Activated naive CD8-positive, alpha-beta T cell treated with anti-CD3 and anti-CD28 coated beads for 36 hours (primary cell): ENCODE results near the gene ELOVL6. TPM values are rescaled to one million over a fixed set of nuclear protein-coding genes. Genes with fewer than 3 reads are reported as not detected.
A peak's percentile ranks its signal among the peaks of the same experiment; 100 is the strongest.
"Not testable (repeated sequence)": the region's sequence is repeated elsewhere in the genome, so short reads cannot be mapped to it uniquely, and the experiment has no call there.

ENCODE experiments used
- DNase-seq: peaks from one replicate; pipeline ENCODE4 v3.0.0; 2021
- H3K27ac Mint-ChIP-seq: one replicate; pipeline ENCODE4 v1.8.0; 2022; ENCODE audit warnings: mild to moderate bottlenecking, moderate library complexity, mixed read lengths
- H3K27me3 Mint-ChIP-seq: one replicate; pipeline ENCODE4 v1.8.0; 2022; ENCODE audit warnings: mild to moderate bottlenecking, mixed read lengths
- H3K36me3 Mint-ChIP-seq: one replicate; pipeline ENCODE4 v1.8.0; 2021; ENCODE audit warnings: mild to moderate bottlenecking, mixed read lengths
- H3K4me1 Mint-ChIP-seq: one replicate; pipeline ENCODE4 v1.8.0; 2021; ENCODE audit warnings: mixed read lengths
- H3K4me3 Mint-ChIP-seq: one replicate; pipeline ENCODE4 v1.8.0; 2022; ENCODE audit warnings: mild to moderate bottlenecking, moderate library complexity, mixed read lengths
- H3K9me3 Mint-ChIP-seq: one replicate; pipeline ENCODE4 v1.8.0; 2022; ENCODE audit warnings: mixed read lengths
- total RNA-seq, 2 experiments: library from RNA; stranded (reverse); gene quantifications; one replicate each; pipeline ENCODE4 v1.2.3, GENCODE V29; 2021

ELOVL6 gene, protein sequence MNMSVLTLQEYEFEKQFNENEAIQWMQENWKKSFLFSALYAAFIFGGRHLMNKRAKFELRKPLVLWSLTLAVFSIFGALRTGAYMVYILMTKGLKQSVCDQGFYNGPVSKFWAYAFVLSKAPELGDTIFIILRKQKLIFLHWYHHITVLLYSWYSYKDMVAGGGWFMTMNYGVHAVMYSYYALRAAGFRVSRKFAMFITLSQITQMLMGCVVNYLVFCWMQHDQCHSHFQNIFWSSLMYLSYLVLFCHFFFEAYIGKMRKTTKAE
- total RNA-seq, result 10 to 100 TPM in 1 of 2 experiments, 1 to 10 TPM in 1; 8.4 to 13.3 TPM

DNA sequence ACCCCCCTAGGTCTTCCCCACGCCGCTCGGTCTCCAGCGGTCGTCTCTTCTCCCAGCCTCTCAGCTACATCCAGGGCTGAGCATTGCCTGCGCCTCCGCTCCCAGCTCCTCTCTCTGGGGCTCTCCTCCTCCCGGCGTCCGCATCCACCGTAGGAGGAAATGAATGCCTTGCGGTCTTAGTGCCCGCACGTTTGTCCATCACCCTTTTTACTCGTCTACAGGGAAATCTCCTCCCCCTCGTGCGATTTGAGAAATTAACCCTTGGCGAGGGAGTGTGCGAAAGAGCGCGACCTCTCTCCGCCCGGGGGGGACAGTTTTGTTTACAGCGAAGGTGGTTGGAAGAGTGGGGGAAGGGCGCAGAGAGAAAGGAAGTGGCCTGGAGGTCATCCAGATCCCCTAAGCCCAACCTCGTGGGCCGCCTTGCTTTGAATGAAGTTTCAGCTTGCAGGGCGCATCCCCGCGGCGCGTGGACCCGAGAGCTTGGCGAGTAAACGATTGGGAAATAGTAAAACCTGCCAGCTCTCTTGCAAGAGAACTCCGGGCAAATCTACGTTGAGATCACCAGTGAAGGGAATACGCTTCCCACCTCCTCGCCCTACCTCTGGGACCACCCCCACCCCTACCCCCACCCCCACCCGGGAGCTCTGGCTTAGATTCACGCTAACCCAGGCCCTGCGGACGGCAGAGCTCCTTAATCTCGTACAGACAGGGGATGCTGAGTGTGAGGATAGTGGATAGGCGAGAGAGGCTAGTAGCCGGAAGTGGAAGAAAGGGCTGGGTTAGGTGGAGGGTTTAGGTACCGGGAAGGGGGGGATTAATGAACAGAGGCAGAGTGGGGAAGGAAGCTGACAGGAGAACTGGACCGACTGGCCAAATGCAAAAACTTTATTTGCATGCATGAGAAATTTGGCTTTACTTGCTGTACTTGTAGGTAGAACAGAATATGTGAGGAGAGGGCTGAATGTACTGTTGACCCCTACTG, at the start of gene ELOVL6:
ELOVL6 (minus strand) TSS at position 181 of the 982 bp plus-strand sequence. CDS start 280 bp downstream, outside the sequence.
- DNase-seq, result peak; percentile 47
- Mint-ChIP-seq H3K27ac (peak within 1 kb of the TSS; percentile 96), H3K4me3 (peak within 1 kb of the TSS; percentile 91), H3K36me3 (peaks cover 8% of the 10 kb centered on the region), H3K27me3 (peaks cover 3% of the 10 kb centered on the region), H3K4me1 (peaks cover 19% of the 10 kb centered on the region), H3K9me3 (no peaks in the 10 kb centered on the region)

DNA sequence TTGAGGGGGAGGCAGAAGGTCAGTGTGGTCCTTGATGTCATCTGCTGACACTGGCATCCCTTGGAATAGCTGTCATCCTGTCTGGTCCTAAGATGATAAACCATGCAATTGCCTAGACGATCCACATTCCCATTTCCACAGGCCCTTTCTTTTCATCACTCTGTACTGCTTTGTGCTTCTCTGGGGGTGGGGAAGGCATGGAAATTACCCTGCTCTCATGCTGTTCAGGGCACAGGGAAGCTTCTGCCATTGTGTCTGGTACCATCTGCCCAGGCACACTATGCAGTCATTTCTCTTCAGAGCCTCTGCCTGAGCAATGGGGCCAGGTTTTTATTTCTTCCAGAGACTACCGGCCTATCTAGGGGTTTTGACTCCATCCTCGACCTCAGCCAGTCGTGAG, 49.7 kb upstream of the ELOVL6 start:
- H3K4me1 Mint-ChIP-seq, result no peaks in the 10 kb centered on the region
- no peaks in the 10 kb centered on the region for H3K36me3 Mint-ChIP-seq
- no peak for DNase-seq
- H3K4me3 Mint-ChIP-seq, result no peak overlapping the region
- no peak overlapping the region for H3K27ac Mint-ChIP-seq
- no peaks in the 10 kb centered on the region for H3K9me3 Mint-ChIP-seq
- peaks cover 13% of the 10 kb centered on the region for H3K27me3 Mint-ChIP-seq

DNA sequence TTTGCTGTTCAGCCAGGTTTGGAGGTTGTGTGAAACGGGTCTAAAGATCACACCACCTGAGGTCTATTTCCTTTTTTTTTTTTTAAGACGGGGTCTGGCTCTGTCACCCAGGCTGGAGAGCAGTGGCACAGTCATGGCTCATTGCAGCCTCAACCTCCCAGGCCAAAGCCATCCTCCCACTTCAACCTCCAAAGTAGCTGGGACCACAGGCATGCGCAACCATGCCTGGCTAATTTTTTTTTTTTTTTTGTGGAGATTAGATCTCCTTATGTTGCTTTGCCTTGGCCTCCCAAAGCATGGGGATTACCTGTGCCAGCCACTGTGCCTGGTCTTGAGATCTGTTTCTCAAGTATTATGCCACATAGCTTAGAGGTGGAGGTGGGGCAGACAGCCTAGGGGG, 49.2 kb upstream of the ELOVL6 start:
- Mint-ChIP-seq H3K4me3 (no peak overlapping the region), H3K27ac (no peak overlapping the region), H3K27me3 (peaks cover 13% of the 10 kb centered on the region), H3K36me3 (no peaks in the 10 kb centered on the region), H3K4me1 (no peaks in the 10 kb centered on the region), H3K9me3 (no peaks in the 10 kb centered on the region)
- DNase-seq, result no peak

DNA sequence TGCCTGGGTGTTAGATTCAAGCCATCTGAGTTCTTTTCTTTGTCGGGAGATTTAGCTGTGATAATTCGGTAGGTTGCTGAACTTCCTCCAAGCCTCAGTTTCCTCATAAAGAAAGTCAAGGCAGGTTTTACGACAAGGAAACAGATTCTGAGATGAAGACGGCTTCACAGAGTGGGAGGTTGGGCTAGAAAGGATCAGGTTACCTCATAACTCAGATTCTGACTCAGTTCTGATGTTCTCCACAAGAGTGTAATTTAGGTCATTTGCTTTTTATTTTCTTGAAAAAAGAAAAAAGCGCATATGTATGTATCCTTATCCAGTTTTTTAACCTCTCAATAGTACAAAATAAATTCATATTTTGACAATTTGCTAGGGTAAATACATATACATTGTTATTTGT, 47.2 kb upstream of the ELOVL6 start:
- Mint-ChIP-seq H3K27ac (no peak overlapping the region), H3K4me3 (no peak overlapping the region), H3K4me1 (no peaks in the 10 kb centered on the region), H3K36me3 (no peaks in the 10 kb centered on the region), H3K9me3 (no peaks in the 10 kb centered on the region), H3K27me3 (peaks cover 17% of the 10 kb centered on the region)
- no peak for DNase-seq

DNA sequence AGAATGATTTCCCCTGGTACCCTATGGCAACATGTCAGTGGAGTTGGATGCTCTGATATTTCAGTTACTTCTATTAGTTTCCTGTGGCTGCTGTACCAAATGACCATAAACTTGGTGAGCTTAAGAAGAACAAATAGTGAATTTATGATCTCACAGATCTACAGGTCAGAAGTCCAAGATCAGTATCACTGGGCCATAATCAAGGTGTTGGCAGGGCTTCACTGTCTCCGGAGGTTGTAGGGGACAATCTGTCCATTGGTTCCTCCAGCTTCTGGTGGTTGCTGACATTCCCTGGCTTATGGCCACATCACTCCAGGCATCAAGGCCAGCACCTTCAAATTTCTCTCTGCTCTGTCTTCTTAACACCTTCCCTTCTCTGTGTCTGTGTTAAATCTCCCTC, 37.9 kb upstream of the ELOVL6 start:
- peaks cover 4% of the 10 kb centered on the region for H3K27me3 Mint-ChIP-seq
- DNase-seq, result no peak
- no peaks in the 10 kb centered on the region for H3K4me1 Mint-ChIP-seq
- H3K36me3 Mint-ChIP-seq, result no peaks in the 10 kb centered on the region
- H3K27ac Mint-ChIP-seq, result no peak overlapping the region
- H3K9me3 Mint-ChIP-seq, result no peaks in the 10 kb centered on the region
- H3K4me3 Mint-ChIP-seq, result no peak overlapping the region

DNA sequence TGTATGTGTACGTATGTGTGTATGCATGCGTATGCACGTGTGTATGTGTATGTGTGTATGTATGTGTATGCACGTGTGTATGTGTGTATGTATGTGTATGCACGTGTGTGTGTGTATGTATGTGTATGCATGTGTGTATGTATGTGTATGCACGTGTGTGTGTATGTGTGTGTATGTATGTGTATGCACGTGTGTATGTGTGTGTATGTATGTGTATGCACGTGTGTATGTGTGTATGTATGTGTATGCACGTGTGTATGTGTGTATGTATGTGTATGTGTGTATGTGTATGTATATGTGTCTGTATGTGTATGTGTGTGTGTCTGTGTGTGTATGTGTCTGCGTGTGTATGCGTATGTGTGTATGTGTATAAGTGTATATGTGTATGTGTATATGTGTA, 35.2 kb upstream of the ELOVL6 start:
- H3K27me3 Mint-ChIP-seq, H3K36me3 Mint-ChIP-seq, H3K4me1 Mint-ChIP-seq, DNase-seq, H3K27ac Mint-ChIP-seq, H3K4me3 Mint-ChIP-seq, H3K9me3 Mint-ChIP-seq: not testable (repeated sequence)

DNA sequence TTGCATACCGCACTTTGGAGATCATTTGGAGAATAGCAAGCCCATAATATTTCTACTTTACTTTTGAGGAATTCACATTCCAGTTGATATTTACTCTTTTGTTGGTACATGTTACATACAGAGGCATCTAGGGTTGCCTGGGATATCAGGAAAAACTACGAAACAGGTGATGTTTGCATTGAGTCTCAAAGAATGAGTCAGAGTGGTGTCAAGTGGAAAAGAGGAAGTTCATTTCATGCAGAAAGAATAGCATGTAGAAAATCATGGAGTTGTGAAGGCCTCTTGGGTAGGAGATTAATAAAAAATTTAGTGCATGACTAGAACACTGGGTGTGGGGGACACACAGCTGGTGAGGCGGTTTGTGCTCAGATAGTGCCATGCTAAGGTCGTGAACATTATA, 33.5 kb upstream of the ELOVL6 start:
- no peak overlapping the region for H3K27ac Mint-ChIP-seq
- no peaks in the 10 kb centered on the region for H3K36me3 Mint-ChIP-seq

DNA sequence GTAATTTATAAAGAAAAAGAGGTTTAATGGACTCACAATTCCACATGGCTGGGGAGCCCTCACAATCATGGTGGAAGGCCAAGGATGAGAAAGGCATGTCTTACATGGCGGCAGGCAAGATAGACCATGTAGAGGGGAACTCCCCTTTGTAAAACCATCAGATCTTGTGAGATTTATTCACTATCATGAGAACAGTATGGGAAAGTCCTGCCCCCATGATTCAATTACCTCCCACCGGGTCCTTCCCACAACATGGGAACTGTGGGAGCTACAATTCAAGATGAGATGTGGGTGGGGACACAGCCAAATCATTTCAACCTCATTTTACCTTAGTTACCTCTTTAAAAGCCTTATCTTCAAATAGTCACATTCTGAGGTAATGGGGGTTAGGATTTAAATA, 30.9 kb upstream of the ELOVL6 start:
- H3K27me3 Mint-ChIP-seq, result no peaks in the 10 kb centered on the region
- H3K27ac Mint-ChIP-seq, result no peak overlapping the region
- H3K4me1 Mint-ChIP-seq, result no peaks in the 10 kb centered on the region
- no peaks in the 10 kb centered on the region for H3K9me3 Mint-ChIP-seq
- no peaks in the 10 kb centered on the region for H3K36me3 Mint-ChIP-seq
- DNase-seq, result no peak
- no peak overlapping the region for H3K4me3 Mint-ChIP-seq

More for the DNA sequence above, 33.5 kb upstream of the ELOVL6 start:
- no peak for DNase-seq
- Mint-ChIP-seq H3K9me3 (no peaks in the 10 kb centered on the region), H3K4me3 (no peak overlapping the region), H3K27me3 (no peaks in the 10 kb centered on the region), H3K4me1 (no peaks in the 10 kb centered on the region)

DNA sequence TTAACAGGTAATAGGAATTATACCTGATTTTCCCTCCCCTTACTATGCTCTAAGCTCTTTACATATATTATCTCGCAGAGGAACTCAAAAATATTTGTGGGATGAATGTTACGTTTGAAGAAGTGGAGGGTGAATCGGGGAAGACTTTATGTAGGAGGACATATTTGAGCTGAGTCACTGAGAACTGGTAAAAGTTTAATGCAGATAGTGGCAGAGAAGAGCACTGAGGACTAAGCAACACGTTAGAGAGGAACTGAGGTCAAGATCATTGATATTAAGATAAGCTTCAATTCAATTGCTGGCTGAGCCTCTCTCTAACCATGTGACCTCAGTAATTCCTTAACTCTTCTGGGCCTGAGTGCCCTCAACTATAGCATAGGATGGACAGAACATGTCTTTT, 26.4 kb upstream of the ELOVL6 start:
- H3K9me3 Mint-ChIP-seq, result no peaks in the 10 kb centered on the region

DNA sequence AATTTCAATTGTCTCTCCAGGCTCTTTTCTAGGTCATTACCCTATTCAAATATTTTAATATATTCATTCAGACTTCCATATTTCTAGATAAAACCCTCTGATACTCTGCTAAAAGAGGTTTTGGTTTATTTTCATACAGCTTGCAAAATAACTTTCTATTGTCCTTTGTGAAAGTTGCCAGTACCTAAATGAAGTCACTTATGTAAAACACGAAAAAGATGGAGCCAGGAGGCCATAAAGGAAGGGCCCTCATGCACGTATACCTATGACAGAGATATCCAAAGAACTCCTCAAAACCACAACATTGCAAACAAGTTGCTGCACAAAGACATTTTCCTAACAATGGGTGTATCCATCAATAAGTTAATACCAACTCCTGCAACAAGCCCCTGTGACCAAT, 25.7 kb upstream of the ELOVL6 start:
- H3K36me3 Mint-ChIP-seq, result no peaks in the 10 kb centered on the region
- no peak overlapping the region for H3K27ac Mint-ChIP-seq
- H3K4me1 Mint-ChIP-seq, result no peaks in the 10 kb centered on the region
- no peak overlapping the region for H3K4me3 Mint-ChIP-seq
- no peak for DNase-seq
- no peaks in the 10 kb centered on the region for H3K27me3 Mint-ChIP-seq
- H3K9me3 Mint-ChIP-seq, result peaks cover 2% of the 10 kb centered on the region

More for the DNA sequence above, 26.4 kb upstream of the ELOVL6 start:
- H3K4me3 Mint-ChIP-seq, result no peak overlapping the region
- no peak overlapping the region for H3K27ac Mint-ChIP-seq
- DNase-seq, result no peak
- H3K36me3 Mint-ChIP-seq, result no peaks in the 10 kb centered on the region
- H3K4me1 Mint-ChIP-seq, result no peaks in the 10 kb centered on the region
- H3K27me3 Mint-ChIP-seq, result no peaks in the 10 kb centered on the region

DNA sequence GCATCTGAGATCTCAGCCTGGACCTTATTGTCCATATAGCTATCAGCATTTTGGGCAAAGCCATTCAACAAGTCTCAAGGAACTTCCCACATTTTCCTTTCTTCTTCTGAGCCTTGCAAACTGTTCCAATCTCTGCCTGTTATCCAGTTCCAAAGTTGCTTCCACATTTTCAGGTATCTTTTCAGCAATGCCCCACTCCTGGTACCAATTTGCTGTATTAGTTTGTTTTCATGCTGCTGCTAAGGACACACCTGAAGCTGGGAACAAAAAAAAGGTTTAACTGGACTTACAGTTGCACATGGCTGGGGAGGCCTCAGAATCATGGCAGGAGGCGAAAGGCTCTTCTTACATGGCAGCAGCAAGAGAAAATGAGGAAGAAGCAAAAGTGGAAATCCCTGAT, 20.5 kb upstream of the ELOVL6 start:
- not testable (repeated sequence) for H3K36me3 Mint-ChIP-seq, H3K27ac Mint-ChIP-seq, H3K4me1 Mint-ChIP-seq, H3K4me3 Mint-ChIP-seq, H3K27me3 Mint-ChIP-seq, DNase-seq, H3K9me3 Mint-ChIP-seq

DNA sequence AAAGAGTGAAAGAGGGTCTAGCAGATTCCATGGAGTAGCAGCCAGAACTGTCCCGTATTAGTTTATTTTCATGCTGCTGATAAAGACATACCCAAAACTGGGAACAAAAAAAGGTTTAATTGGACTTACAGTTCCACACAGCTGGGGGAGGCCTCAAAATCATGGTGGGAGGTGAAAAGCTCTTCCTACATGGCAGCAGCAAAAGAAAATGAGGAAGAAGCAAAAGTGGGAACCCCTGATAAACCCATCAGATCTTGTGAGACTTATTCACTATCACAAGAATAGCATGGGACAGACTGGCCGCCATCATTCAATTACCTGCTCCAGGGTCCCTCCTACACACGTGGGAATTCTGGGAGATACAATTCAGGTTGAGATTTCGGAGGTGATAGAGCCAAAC, 18.8 kb upstream of the ELOVL6 start:
- H3K4me3 Mint-ChIP-seq, H3K9me3 Mint-ChIP-seq, DNase-seq, H3K27me3 Mint-ChIP-seq, H3K27ac Mint-ChIP-seq, H3K4me1 Mint-ChIP-seq, H3K36me3 Mint-ChIP-seq: not testable (repeated sequence)

DNA sequence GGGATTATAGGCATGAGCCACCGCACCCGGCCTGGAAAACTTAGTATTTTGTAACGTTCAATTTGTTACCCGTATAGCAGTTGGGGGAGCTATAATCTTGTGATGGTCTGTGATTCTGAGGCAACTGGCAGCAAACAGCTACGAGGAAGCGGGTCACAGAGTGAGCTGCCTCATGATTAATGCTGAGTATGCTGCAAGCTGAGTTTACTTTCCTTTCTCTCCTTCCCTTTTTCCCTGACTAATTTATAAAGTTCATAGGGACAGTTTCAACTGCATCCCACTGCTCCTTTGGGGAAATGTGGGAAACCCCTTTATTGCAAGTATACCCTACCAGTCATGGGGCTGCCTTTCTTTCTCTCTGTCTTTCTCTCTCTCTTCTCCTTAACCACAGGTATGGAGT, 17.7 kb upstream of the ELOVL6 start:
- Mint-ChIP-seq H3K4me3 (no peak overlapping the region), H3K27me3 (no peaks in the 10 kb centered on the region)

DNA sequence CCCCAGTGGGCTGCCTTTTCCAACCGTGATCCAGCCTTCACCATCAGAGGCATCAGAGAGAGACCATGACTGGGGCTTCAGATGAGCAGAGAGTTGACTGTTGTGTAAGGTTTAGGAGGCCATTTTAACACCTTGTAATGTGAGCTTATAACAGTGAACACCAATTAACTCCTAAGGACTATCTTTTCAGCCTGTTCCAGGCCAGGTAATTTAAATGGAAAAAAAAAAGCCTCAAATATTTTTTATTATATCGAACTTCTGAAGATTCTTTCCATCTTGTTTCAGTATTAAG, 13.3 kb upstream of the ELOVL6 start:
- Mint-ChIP-seq H3K9me3 (no peaks in the 10 kb centered on the region), H3K4me1 (peaks cover 3% of the 10 kb centered on the region), H3K4me3 (no peak overlapping the region), H3K27ac (no peak overlapping the region), H3K36me3 (no peaks in the 10 kb centered on the region), H3K27me3 (no peaks in the 10 kb centered on the region)
- DNase-seq, result no peak

More for the DNA sequence above, 17.7 kb upstream of the ELOVL6 start:
- Mint-ChIP-seq H3K4me1 (peaks cover 3% of the 10 kb centered on the region), H3K36me3 (no peaks in the 10 kb centered on the region), H3K9me3 (peaks cover 8% of the 10 kb centered on the region), H3K27ac (no peak overlapping the region)
- DNase-seq, result no peak

DNA sequence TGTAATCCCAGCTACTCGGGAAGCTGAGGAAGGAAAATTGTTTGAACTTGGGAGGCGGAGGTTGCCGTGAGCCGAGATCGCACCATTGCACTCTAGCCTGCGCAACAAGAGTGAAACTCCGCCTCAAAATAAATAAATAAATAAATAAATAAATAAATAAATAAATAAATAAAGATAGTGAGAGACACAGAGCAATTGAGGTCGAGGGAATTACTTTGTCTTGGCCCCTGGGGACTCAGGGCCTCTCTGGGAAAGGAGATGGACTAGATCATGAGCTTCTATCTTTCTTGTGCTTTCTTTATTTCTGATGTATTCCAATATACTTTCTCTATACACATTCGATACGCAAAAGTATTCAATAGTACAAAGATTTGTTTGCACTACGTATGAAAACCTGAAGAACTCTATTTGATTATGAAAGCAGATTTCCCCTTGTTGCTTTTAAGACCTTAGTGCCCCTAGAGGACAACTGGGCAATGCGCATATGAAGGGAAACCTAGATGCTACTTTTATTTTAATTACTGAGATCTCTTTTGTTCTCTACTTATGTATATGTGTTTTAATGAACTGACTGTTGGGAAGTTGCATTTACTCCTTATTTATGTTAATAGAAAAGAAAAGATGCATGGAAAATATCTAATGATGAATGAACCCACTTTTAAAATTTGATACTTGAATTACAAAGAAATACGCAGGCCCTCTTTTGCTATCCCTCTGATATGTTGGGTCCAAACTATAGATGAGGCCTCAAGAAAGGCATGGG, 12.8 kb upstream of the ELOVL6 start:
- Mint-ChIP-seq H3K27ac (no peak overlapping the region), H3K9me3 (no peaks in the 10 kb centered on the region), H3K36me3 (no peaks in the 10 kb centered on the region), H3K27me3 (no peaks in the 10 kb centered on the region), H3K4me3 (no peak overlapping the region), H3K4me1 (peaks cover 3% of the 10 kb centered on the region)
- no peak for DNase-seq
